OCI-LY7 (cell line): ENCODE data around the gene AMELY. TPM values are rescaled to one million over a fixed set of nuclear protein-coding genes. Genes with fewer than 3 reads are reported as not detected.
"Not testable (repeated sequence)": the region's sequence is repeated elsewhere in the genome, so short reads cannot be mapped to it uniquely, and the experiment has no call there.

ENCODE experiments used
- BruUV-seq: library from RNA; stranded (reverse); fragments of 400-500 nt; replicated peaks from 2 replicates; lab custom pipeline; 2021; lab: Mats Ljungman, UMichigan
- CTCF ChIA-PET: fragments of 300-600 bp; sonication (Branson Sonifier 250); formaldehyde crosslinking; loops from one replicate; lab custom pipeline; 2022; ENCODE audit warnings: antibody characterized with exemption; ENCODE audit not compliant: unreplicated experiment; lab: Charles Lee
- POLR2A ChIA-PET: fragments of 300-600 bp; sonication (Branson Sonifier 250); formaldehyde crosslinking; loops from one replicate; lab custom pipeline; 2022; ENCODE audit warnings: antibody characterized with exemption; lab: Charles Lee
- DNase-seq: peaks from one replicate; pipeline ENCODE4 v3.0.0-alpha.2; 2015; ENCODE audit warnings: low spot score
- H2AFZ ChIP-seq: fragments of 200-600 bp; sonication (generic), shearing (Covaris generic); 2 replicates; pipeline ENCODE4 v1.6.1; 2014; ENCODE audit warnings: mild to moderate bottlenecking, antibody characterized with exemption, low read length, moderate library complexity
- H3K27ac ChIP-seq: fragments of 200-600 bp; sonication (generic); 2 replicates; pipeline ENCODE4 v1.5.1; 2014; ENCODE audit warnings: mixed run types, low read depth, mild to moderate bottlenecking, moderate library complexity, low read length, inconsistent platforms; ENCODE audit not compliant: poor library complexity, severe bottlenecking
- H3K36me3 ChIP-seq: fragments of 200-600 bp; sonication (generic); 2 replicates; pipeline ENCODE4 v1.6.1; 2014; ENCODE audit warnings: mild to moderate bottlenecking, antibody characterized with exemption, low read length, moderate library complexity, mixed read lengths; ENCODE audit not compliant: insufficient read depth
- H3K4me1 ChIP-seq: fragments of 200-600 bp; sonication (generic); 2 replicates; pipeline ENCODE4 v1.5.1; 2014; ENCODE audit warnings: mild to moderate bottlenecking, low read length; ENCODE audit not compliant: insufficient read depth, poor library complexity, severe bottlenecking
- H3K4me2 ChIP-seq: fragments of 200-600 bp; sonication (generic); 2 replicates; pipeline ENCODE4 v1.6.1; 2014; ENCODE audit warnings: mild to moderate bottlenecking, low read length
- H3K4me3 ChIP-seq: fragments of 200-600 bp; sonication (generic); 2 replicates; pipeline ENCODE4 v1.5.1; 2014; ENCODE audit warnings: mild to moderate bottlenecking, low read depth, low read length; ENCODE audit not compliant: poor library complexity, severe bottlenecking
- H3K79me2 ChIP-seq: fragments of 200-600 bp; sonication (generic); 2 replicates; pipeline ENCODE4 v1.6.1; 2016; ENCODE audit warnings: low read depth, mild to moderate bottlenecking, low read length, moderate library complexity, mixed read lengths; ENCODE audit not compliant: insufficient read depth
- H3K9me2 ChIP-seq: fragments of 200-600 bp; sonication (generic); 2 replicates; pipeline ENCODE4 v1.6.1; 2016; ENCODE audit warnings: mild to moderate bottlenecking, low read length, mixed read lengths; ENCODE audit not compliant: insufficient read depth
- H3K9me3 ChIP-seq: fragments of 200-600 bp; sonication (generic); 2 replicates; pipeline ENCODE4 v1.6.1; 2014; ENCODE audit warnings: mild to moderate bottlenecking, mixed run types, low read length, mixed read lengths
- H4K20me1 ChIP-seq: fragments of 200-600 bp; sonication (generic); 2 replicates; pipeline ENCODE4 v1.6.1; 2014; ENCODE audit warnings: mild to moderate bottlenecking, antibody characterized with exemption, low read length, moderate library complexity, mixed read lengths; ENCODE audit not compliant: insufficient read depth
- CTCF ChIP-seq: fragments of 200-600 bp; sonication (generic); conservative IDR thresholded peaks from 2 replicates; pipeline ENCODE4 v1.5.1; 2014; ENCODE audit warnings: mild to moderate bottlenecking, antibody characterized with exemption, low read length, moderate library complexity, mixed read lengths
- EZH2phosphoT487 ChIP-seq: fragments of 200-600 bp; sonication (generic); IDR thresholded peaks from 2 replicates; pipeline ENCODE4 v1.6.1; 2018; ENCODE audit warnings: low read depth, borderline replicate concordance, mild to moderate bottlenecking, mixed run types, antibody characterized with exemption, low read length, moderate library complexity, mixed read lengths
- intact Hi-C: fragments of 100-400 bp; cut with micrococcal nuclease; formaldehyde crosslinking; loops from one replicate; pipeline ENCODE4 v1.10.0; 2022; ENCODE audit not compliant: unreplicated experiment
- total RNA-seq, 2 experiments: library from RNA; depleted of rRNA in 1 of 2; stranded (reverse); fragments of >200 nt in 1 of 2; shearing (Covaris generic) in 1 of 2; gene quantifications; 2 replicates each; pipeline ENCODE4 v1.2.3, GENCODE V29; 2014 to 2022

The AMELY gene
- total RNA-seq, 2 experiments from 2014 or later: not detected

GRCh38 chrY:6907591-6907990 is 4.0 kb downstream of the AMELY start:
- Histone ChIP-seq H3K36me3 (no peaks in the 10 kb centered on the region), H3K4me2 (peak overlapping the region; percentile 89), H3K4me3 (no peak overlapping the region), H3K79me2 (0 out of 2 replicates have a peak, but pooled peaks cover 6% of the 10 kb centered on the region), H3K9me3 (no peaks in the 10 kb centered on the region), H4K20me1 (no peaks in the 10 kb centered on the region), H2AFZ (peak overlapping the region; percentile 91), H3K4me1 (peaks cover 30% of the 10 kb centered on the region), H3K27ac (no peak overlapping the region), H3K9me2 (no peaks in the 10 kb centered on the region)
- ChIA-PET POLR2A (interaction anchor here (0.6 to 3.7 kb wide), 5 partner anchors 12 to 154 kb away, joined by 3 to 12 read pairs (median 6); no protein-coding TSS in a partner anchor), CTCF (interaction anchor here (0.6 kb wide), 1 partner anchor 15 kb away, joined by 3 read pairs; no protein-coding TSS in a partner anchor)
- DNase-seq: no peak
- no TSS peak for BruUV-seq
- intact Hi-C loops: no loop called here
- TF ChIP-seq EZH2phosphoT487 (no peak), CTCF (no peak)

- H3K9me2 ChIP-seq, H3K4me1 ChIP-seq, H3K9me3 ChIP-seq, H4K20me1 ChIP-seq, H3K79me2 ChIP-seq, H2AFZ ChIP-seq, DNase-seq, BruUV-seq, CTCF ChIA-PET, H3K36me3 ChIP-seq, H3K4me3 ChIP-seq, H3K27ac ChIP-seq, intact Hi-C loops, H3K4me2 ChIP-seq: not testable (repeated sequence)
- POLR2A ChIA-PET: interaction anchor here (0.7 kb wide), 1 partner anchor 320 kb away, joined by 3 read pairs; no protein-coding TSS in a partner anchor
Measured at GRCh38 chrY:6902116-6902515, 9.4 kb downstream of the AMELY start.

- ChIA-PET CTCF (no interaction called here), POLR2A (interaction anchor here (0.8 to 1.2 kb wide), 2 partner anchors 13 to 18 kb away, joined by 3 read pairs; no protein-coding TSS in a partner anchor)
- no peak overlapping the region for H3K27ac ChIP-seq
- no peaks in the 10 kb centered on the region for H3K79me2 ChIP-seq
- no peaks in the 10 kb centered on the region for H4K20me1 ChIP-seq
- no peaks in the 10 kb centered on the region for H3K9me3 ChIP-seq
- no peak overlapping the region for H3K4me3 ChIP-seq
- H3K4me2 ChIP-seq: no peak overlapping the region
- H3K36me3 ChIP-seq: no peaks in the 10 kb centered on the region
- no peak overlapping the region for H2AFZ ChIP-seq
- H3K4me1 ChIP-seq: no peaks in the 10 kb centered on the region
- no TSS peak for BruUV-seq
- intact Hi-C loops: no loop called here
- no peaks in the 10 kb centered on the region for H3K9me2 ChIP-seq
- no peak for TF ChIP-seq CTCF
- no peak for TF ChIP-seq EZH2phosphoT487
- no peak for DNase-seq
Measured at GRCh38 chrY:6895236-6895635, 16.3 kb downstream of the AMELY start.
